GM20000 (cell line): Measurements from ENCODE around the gene FASTKD2.
"Not testable (repeated sequence)": the region's sequence is repeated elsewhere in the genome, so short reads cannot be mapped to it uniquely, and the experiment has no call there.

Source experiments
- DNase-seq: peaks from one replicate; pipeline ENCODE4 v3.0.0; 2012; ENCODE audit warnings: low spot score
- CTCF ChIP-seq: IDR thresholded peaks from 2 replicates; pipeline ENCODE4 v1.5.1; 2012; ENCODE audit warnings: mild to moderate bottlenecking, control low read depth; ENCODE audit errors: extremely low read depth, missing control alignments

The FASTKD2 gene

GRCh38 chr2:206802654-206803514 lies 37.5 kb downstream of the FASTKD2 start:
- no peak for DNase-seq
- TF ChIP-seq CTCF = no peak

GRCh38 chr2:206804326-206804725 lies 38.9 kb downstream of the FASTKD2 start:
- no peak for TF ChIP-seq CTCF
- DNase-seq = no peak

- DNase-seq = no peak
- no peak for TF ChIP-seq CTCF
These were observed 40.6 kb downstream of the FASTKD2 start for GRCh38 chr2:206805887-206806607.

GRCh38 chr2:206807624-206808023 lies 42.2 kb downstream of the FASTKD2 start:
- not testable (repeated sequence) for DNase-seq

- not testable (repeated sequence) for DNase-seq
These were observed 47.1 kb downstream of the FASTKD2 start for GRCh38 chr2:206812471-206812870.

- TF ChIP-seq CTCF = no peak
- no peak for DNase-seq
These were observed 49.1 kb downstream of the FASTKD2 start for GRCh38 chr2:206814498-206814897.

- no peak for DNase-seq
- TF ChIP-seq CTCF = no peak
These were observed 55.4 kb downstream of the FASTKD2 start for GRCh38 chr2:206820807-206821206.

- no peak for DNase-seq
- TF ChIP-seq CTCF = no peak
These were observed 57.8 kb downstream of the FASTKD2 start for GRCh38 chr2:206823178-206823577.
